K562 (cell line): Measurements from ENCODE around the gene ATIC. TPM values are rescaled to one million over a fixed set of nuclear protein-coding genes. Genes with fewer than 3 reads are reported as not detected.

Experiments
- BACH1 ChIP-seq: fragments of 200-800 bp; sonication (Bioruptor generic); IDR thresholded peaks from 2 replicates; pipeline ENCODE4 v1.6.1; 2016; ENCODE audit warnings: missing genetic modification characterization, missing compliant biosample characterization
- CBFA2T3 ChIP-seq: fragments of 450-650 bp; IDR thresholded peaks from 2 replicates; pipeline ENCODE4 v1.6.1; 2017
- ETV1 ChIP-seq: fragments of 450-650 bp; conservative IDR thresholded peaks from 2 replicates; pipeline ENCODE4 v1.6.1; 2016; ENCODE audit warnings: missing genetic modification characterization, control low read depth, low read depth, missing compliant biosample characterization
- HDAC2 ChIP-seq: fragments of 450-650 bp; IDR thresholded peaks from 2 replicates; pipeline ENCODE4 v1.6.1; 2016; ENCODE audit warnings: mild to moderate bottlenecking
- HDGF ChIP-seq: fragments of 450-650 bp; IDR thresholded peaks from 2 replicates; pipeline ENCODE4 v1.6.1; 2016
- HOXB6 ChIP-seq: fragments of 250-450 bp; sonication (Bioruptor Pico); IDR thresholded peaks from 2 replicates; pipeline ENCODE4 v1.5.1; 2022; ENCODE audit warnings: mild to moderate bottlenecking, borderline replicate concordance
- KLF1 ChIP-seq: fragments of 450-650 bp; IDR thresholded peaks from 2 replicates; pipeline ENCODE4 v1.6.1; 2016; ENCODE audit warnings: missing genetic modification characterization, missing compliant biosample characterization
- MEF2D ChIP-seq: conservative IDR thresholded peaks from 2 replicates; pipeline ENCODE4 v1.6.1; 2016; ENCODE audit warnings: low read depth, missing genetic modification characterization, missing compliant biosample characterization
- NONO ChIP-seq, 2 experiments: fragments of 200-400 bp in 1 of 2; fragments of 450-650 bp in 1 of 2; formaldehyde crosslinking in 1 of 2; IDR thresholded peaks; 2 replicates each; pipeline ENCODE4 v1.6.1; 2017; ENCODE audit warnings: low read depth in 2 of 2, mild to moderate bottlenecking in 2 of 2, moderate library complexity in 2 of 2, low read length in 1 of 2
- PYGO2 ChIP-seq: fragments of 450-650 bp; IDR thresholded peaks from 2 replicates; pipeline ENCODE4 v1.6.1; 2016; ENCODE audit warnings: mild to moderate bottlenecking, missing genetic modification characterization, moderate library complexity, missing compliant biosample characterization
- SREBF1 ChIP-seq: fragments of 150-350 bp; IDR thresholded peaks from 2 replicates; pipeline ENCODE4 v1.6.1; 2014; ENCODE audit warnings: antibody characterized with exemption, low read depth, low read length, borderline replicate concordance
- ZNF274 ChIP-seq: IDR thresholded peaks from 2 replicates; pipeline ENCODE4 v1.6.1; 2011; ENCODE audit warnings: low read depth, mild to moderate bottlenecking, low read length, moderate library complexity, borderline replicate concordance
- polyA plus RNA-seq, 8 experiments: library from polyadenylated mRNA; depleted of rRNA in 4 of 8; stranded (reverse) in 5 of 8; unstranded in 3 of 8; fragments of >200 nt; fragmentation: Nextera tagmentation in 2 of 8; fragmentation: Illumina TruSeq in 1 of 8; extraction: Ambion mirVana in 2 of 8; extraction: Trizol in 1 of 8; gene quantifications; 2 replicates each; pipeline versions ENCODE4 v1.2.1 to v1.2.3, GENCODE V29; 2011 to 2014; ENCODE audit warnings: inconsistent platforms in 1 of 8, missing spikeins in 1 of 8
- total RNA-seq, 7 experiments: library from RNA; depleted of rRNA in 6 of 7; stranded (reverse); fragments of >200 nt in 6 of 7; fragmentation: Illumina TruSeq in 2 of 7; extraction: Trizol in 2 of 7; gene quantifications; 2 replicates each; pipeline versions ENCODE4 v1.2.1 to v1.2.3, GENCODE V29; 2011 to 2021; ENCODE audit warnings: low replicate concordance in 1 of 7
- TF ChIP-seq, protein P1 (sequence below): fragments of 450-650 bp; formaldehyde crosslinking; IDR thresholded peaks from 2 replicates; pipeline ENCODE4 v1.4.0; 2020; ENCODE audit warnings: mild to moderate bottlenecking, moderate library complexity
- TF ChIP-seq, protein P2 (sequence below): fragments of 250-450 bp; sonication (Bioruptor Pico); IDR thresholded peaks from 2 replicates; pipeline ENCODE4 v1.4.0; 2020; ENCODE audit warnings: mild to moderate bottlenecking
- TF ChIP-seq, protein P3 (sequence below): sonication (generic); formaldehyde crosslinking; IDR thresholded peaks from 2 replicates; pipeline ENCODE4 v1.8.1; 2023; ENCODE audit warnings: mild to moderate bottlenecking, missing genetic modification reagents, moderate library complexity
- TF ChIP-seq, protein P4 (sequence below): sonication (generic); formaldehyde crosslinking; IDR thresholded peaks from 2 replicates; pipeline ENCODE4 v1.8.0; 2022; ENCODE audit warnings: mild to moderate bottlenecking, missing genetic modification reagents
- TF ChIP-seq, protein P5 (sequence below): fragments of 450-650 bp; IDR thresholded peaks from 2 replicates; pipeline ENCODE4 v1.7.0; 2016; ENCODE audit warnings: borderline replicate concordance

Gene ATIC
- total and polyA plus RNA-seq, 9 of the 15 experiments (the other 6 are each of a cell fraction or from before 2014, with no cell fraction given): 45.6 to 480 (median 212) TPM

DNA sequence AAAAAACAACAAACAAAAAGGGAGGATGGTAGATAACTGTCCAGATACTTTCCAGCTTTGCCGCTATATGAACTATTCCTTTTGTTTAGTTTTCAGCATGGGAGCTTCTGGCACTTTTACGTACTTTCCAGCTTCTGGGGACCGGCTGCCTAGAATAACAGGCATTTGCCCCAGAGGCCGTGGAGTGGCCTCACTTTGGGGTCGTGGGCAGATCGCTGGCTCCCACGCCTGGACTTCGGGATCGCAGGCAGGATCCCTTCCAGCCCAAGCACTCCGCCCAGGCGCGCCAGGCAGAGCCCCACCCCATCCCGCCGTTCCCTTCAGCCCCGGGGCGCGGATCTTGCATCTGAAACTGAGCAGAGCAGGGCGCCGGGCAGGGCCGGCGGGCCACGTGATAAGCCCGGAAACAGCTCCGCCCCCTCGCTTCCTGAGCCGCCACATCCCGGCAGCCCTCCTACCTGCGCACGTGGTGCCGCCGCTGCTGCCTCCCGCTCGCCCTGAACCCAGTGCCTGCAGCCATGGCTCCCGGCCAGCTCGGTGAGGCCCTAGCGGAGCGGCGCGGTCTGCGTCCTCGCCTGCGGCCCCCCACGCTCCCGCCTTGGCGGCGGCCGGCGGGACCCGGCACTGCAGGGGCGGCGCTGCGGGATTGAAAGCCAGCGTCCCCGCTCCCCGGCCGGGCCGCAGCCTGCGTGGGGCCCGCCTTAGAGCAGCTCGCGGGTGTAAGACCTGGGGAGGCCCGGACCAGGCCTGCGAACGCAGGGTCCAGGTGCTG is at the start of gene ATIC (continued):
- TF ChIP-seq, protein P1, sequence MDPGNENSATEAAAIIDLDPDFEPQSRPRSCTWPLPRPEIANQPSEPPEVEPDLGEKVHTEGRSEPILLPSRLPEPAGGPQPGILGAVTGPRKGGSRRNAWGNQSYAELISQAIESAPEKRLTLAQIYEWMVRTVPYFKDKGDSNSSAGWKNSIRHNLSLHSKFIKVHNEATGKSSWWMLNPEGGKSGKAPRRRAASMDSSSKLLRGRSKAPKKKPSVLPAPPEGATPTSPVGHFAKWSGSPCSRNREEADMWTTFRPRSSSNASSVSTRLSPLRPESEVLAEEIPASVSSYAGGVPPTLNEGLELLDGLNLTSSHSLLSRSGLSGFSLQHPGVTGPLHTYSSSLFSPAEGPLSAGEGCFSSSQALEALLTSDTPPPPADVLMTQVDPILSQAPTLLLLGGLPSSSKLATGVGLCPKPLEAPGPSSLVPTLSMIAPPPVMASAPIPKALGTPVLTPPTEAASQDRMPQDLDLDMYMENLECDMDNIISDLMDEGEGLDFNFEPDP (CRISPR knock-in tag): no peak
- TF ChIP-seq ETV1 (tag): peak; percentile 70
- TF ChIP-seq MEF2D (tag): no peak
- TF ChIP-seq HDAC2: no peak
- TF ChIP-seq HDGF: no peak
- peak in 1 of 2 experiments; percentile 65; a peak in 1 of 4 replicates for TF ChIP-seq NONO (IDR thresholded peaks at IDR 0.05; ENCODE audit: low read depth in 2 of 2, low read length in 1 of 2)
- no peak for TF ChIP-seq CBFA2T3
- TF ChIP-seq SREBF1: no peak
- TF ChIP-seq, protein P2, sequence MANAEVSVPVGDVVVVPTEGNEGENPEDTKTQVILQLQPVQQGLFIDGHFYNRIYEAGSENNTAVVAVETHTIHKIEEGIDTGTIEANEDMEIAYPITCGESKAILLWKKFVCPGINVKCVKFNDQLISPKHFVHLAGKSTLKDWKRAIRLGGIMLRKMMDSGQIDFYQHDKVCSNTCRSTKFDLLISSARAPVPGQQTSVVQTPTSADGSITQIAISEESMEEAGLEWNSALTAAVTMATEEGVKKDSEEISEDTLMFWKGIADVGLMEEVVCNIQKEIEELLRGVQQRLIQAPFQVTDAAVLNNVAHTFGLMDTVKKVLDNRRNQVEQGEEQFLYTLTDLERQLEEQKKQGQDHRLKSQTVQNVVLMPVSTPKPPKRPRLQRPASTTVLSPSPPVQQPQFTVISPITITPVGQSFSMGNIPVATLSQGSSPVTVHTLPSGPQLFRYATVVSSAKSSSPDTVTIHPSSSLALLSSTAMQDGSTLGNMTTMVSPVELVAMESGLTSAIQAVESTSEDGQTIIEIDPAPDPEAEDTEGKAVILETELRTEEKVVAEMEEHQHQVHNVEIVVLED (CRISPR knock-in tag): peak; percentile 39; the same call in 1 of the 2 replicates
- no peak for TF ChIP-seq BACH1 (tag)
- TF ChIP-seq ZNF274: no peak
- TF ChIP-seq HOXB6 (CRISPR knock-in tag): no peak
- no peak for TF ChIP-seq PYGO2 (tag)
- no peak for TF ChIP-seq KLF1 (tag)
- TF ChIP-seq, protein P3, sequence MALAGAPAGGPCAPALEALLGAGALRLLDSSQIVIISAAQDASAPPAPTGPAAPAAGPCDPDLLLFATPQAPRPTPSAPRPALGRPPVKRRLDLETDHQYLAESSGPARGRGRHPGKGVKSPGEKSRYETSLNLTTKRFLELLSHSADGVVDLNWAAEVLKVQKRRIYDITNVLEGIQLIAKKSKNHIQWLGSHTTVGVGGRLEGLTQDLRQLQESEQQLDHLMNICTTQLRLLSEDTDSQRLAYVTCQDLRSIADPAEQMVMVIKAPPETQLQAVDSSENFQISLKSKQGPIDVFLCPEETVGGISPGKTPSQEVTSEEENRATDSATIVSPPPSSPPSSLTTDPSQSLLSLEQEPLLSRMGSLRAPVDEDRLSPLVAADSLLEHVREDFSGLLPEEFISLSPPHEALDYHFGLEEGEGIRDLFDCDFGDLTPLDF (CRISPR knock-in tag): 0 out of 2 replicates have a peak, but pooled peaks have one; percentile 27
- TF ChIP-seq, protein P4, sequence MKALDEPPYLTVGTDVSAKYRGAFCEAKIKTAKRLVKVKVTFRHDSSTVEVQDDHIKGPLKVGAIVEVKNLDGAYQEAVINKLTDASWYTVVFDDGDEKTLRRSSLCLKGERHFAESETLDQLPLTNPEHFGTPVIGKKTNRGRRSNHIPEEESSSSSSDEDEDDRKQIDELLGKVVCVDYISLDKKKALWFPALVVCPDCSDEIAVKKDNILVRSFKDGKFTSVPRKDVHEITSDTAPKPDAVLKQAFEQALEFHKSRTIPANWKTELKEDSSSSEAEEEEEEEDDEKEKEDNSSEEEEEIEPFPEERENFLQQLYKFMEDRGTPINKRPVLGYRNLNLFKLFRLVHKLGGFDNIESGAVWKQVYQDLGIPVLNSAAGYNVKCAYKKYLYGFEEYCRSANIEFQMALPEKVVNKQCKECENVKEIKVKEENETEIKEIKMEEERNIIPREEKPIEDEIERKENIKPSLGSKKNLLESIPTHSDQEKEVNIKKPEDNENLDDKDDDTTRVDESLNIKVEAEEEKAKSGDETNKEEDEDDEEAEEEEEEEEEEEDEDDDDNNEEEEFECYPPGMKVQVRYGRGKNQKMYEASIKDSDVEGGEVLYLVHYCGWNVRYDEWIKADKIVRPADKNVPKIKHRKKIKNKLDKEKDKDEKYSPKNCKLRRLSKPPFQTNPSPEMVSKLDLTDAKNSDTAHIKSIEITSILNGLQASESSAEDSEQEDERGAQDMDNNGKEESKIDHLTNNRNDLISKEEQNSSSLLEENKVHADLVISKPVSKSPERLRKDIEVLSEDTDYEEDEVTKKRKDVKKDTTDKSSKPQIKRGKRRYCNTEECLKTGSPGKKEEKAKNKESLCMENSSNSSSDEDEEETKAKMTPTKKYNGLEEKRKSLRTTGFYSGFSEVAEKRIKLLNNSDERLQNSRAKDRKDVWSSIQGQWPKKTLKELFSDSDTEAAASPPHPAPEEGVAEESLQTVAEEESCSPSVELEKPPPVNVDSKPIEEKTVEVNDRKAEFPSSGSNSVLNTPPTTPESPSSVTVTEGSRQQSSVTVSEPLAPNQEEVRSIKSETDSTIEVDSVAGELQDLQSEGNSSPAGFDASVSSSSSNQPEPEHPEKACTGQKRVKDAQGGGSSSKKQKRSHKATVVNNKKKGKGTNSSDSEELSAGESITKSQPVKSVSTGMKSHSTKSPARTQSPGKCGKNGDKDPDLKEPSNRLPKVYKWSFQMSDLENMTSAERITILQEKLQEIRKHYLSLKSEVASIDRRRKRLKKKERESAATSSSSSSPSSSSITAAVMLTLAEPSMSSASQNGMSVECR (CRISPR knock-in tag): peak; percentile 90
- TF ChIP-seq, protein P5, sequence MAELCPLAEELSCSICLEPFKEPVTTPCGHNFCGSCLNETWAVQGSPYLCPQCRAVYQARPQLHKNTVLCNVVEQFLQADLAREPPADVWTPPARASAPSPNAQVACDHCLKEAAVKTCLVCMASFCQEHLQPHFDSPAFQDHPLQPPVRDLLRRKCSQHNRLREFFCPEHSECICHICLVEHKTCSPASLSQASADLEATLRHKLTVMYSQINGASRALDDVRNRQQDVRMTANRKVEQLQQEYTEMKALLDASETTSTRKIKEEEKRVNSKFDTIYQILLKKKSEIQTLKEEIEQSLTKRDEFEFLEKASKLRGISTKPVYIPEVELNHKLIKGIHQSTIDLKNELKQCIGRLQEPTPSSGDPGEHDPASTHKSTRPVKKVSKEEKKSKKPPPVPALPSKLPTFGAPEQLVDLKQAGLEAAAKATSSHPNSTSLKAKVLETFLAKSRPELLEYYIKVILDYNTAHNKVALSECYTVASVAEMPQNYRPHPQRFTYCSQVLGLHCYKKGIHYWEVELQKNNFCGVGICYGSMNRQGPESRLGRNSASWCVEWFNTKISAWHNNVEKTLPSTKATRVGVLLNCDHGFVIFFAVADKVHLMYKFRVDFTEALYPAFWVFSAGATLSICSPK: no peak
